Left lung (tissue), 10 donors: ENCODE measurements around the gene PF4V1. TPM values are rescaled to one million over a fixed set of nuclear protein-coding genes. Genes with fewer than 3 reads are reported as not detected.

ENCODE experiments used
- ATAC-seq: fragments of 200-7000 bp; cut with Tn5 transposase; one replicate; pipeline ENCODE4 v1.9.1; 2020; ENCODE audit warnings: moderate library complexity
- DNase-seq, 4 donors: peaks; one replicate each; pipeline ENCODE4 v3.0.0-alpha.2; 2013 to 2020
- H3K27ac ChIP-seq, 2 donors: fragments of 200-600 bp; sonication (generic) in 1 of 2; one replicate each; pipeline versions ENCODE4 v1.5.0 to v1.8.0; 2020 to 2021
- H3K27me3 ChIP-seq, 2 donors: fragments of 200-600 bp; sonication (generic) in 1 of 2; one replicate each; pipeline versions ENCODE4 v1.5.0 to v1.8.0; 2020 to 2021
- H3K36me3 ChIP-seq, 2 donors: fragments of 200-600 bp; sonication (generic) in 1 of 2; one replicate each; pipeline versions ENCODE4 v1.5.0 to v1.8.0; 2020 to 2021
- H3K4me1 ChIP-seq, 2 donors: fragments of 200-600 bp; one replicate each; pipeline ENCODE4 v1.8.0; 2021
- H3K4me3 ChIP-seq, 2 donors: fragments of 200-600 bp; sonication (generic) in 1 of 2; one replicate each; pipeline versions ENCODE4 v1.5.0 to v1.8.0; 2020 to 2021; ENCODE audit warnings: mild to moderate bottlenecking in 1 of 2
- H3K9me3 ChIP-seq, 2 donors: fragments of 200-600 bp; sonication (generic) in 1 of 2; one replicate each; pipeline versions ENCODE4 v1.5.0 to v1.8.0; 2020 to 2021
- CTCF ChIP-seq, 2 donors: fragments of 200-600 bp; sonication (generic) in 1 of 2; IDR thresholded peaks; one replicate each; pipeline versions ENCODE4 v1.5.0 to v1.8.0; 2021; ENCODE audit warnings: antibody characterized with exemption in 2 of 2
- intact Hi-C, 2 donors: fragments of 100-400 bp; cut with DNase I; formaldehyde crosslinking; loops; one replicate each; pipeline versions ENCODE4 v1.11.2 to v1.14.2; 2022
- polyA plus RNA-seq, 6 donors: library from polyadenylated mRNA; unstranded; fragments of 120-200 nt; gene quantifications; one replicate each; pipeline ENCODE4 v1.2.1, GENCODE V29; 2013; ENCODE audit not compliant: insufficient read length in 6 of 6
- total RNA-seq, 2 donors: library from RNA; stranded (reverse); fragmentation: NEBNext Ultra II Directional; extraction: Animal tissue kit (Norgen Biotek cat#: 25700); gene quantifications; one replicate each; pipeline ENCODE4 v1.2.1, GENCODE V29; 2021
- donor health status: DM: no; HTN: yes; CAD: no.
- donor health status: DM: no; HTN: no; CAD: no.

Gene PF4V1
- total and polyA plus RNA-seq, 8 donors, result 0.53 to 1.0 (median 0.90) TPM; not detected in 5

GRCh38 chr4:73871511-73872310 is 18.6 kb downstream of the PF4V1 start:
- no peak for DNase-seq
- H3K4me3 ChIP-seq, result peak overlapping the region in 1 of 2 donors; percentile 57
- no peak for ATAC-seq
- no peaks in the 10 kb centered on the region for H3K27me3 ChIP-seq
- H3K27ac ChIP-seq, result peak overlapping the region in 1 of 2 donors; percentile 94
- TF ChIP-seq CTCF (IDR thresholded peaks at IDR 0.05), result no peak
- intact Hi-C loops, result no loop called here
- no peaks in the 10 kb centered on the region for H3K36me3 ChIP-seq
- H3K4me1 ChIP-seq, result peaks cover 0 to 75% of the 10 kb centered on the region in 2 donors
- H3K9me3 ChIP-seq, result no peaks in the 10 kb centered on the region

GRCh38 chr4:73872316-73873108 is 19.4 kb downstream of the PF4V1 start:
- H3K36me3 ChIP-seq, result no peaks in the 10 kb centered on the region
- no peaks in the 10 kb centered on the region for H3K27me3 ChIP-seq
- no peak for TF ChIP-seq CTCF (IDR thresholded peaks at IDR 0.05)
- intact Hi-C loops, result no loop called here
- ATAC-seq (no peak), DNase-seq (no peak)
- no peak overlapping the region for H3K4me3 ChIP-seq
- peaks cover 0 to 75% of the 10 kb centered on the region in 2 donors for H3K4me1 ChIP-seq
- H3K9me3 ChIP-seq, result no peaks in the 10 kb centered on the region
- peak overlapping the region in 1 of 2 donors; percentile 94 for H3K27ac ChIP-seq

GRCh38 chr4:73874386-73874785 is 21.3 kb downstream of the PF4V1 start:
- Histone ChIP-seq H3K27ac (peak overlapping the region in 1 of 2 donors; percentile 94), H3K4me3 (no peak overlapping the region), H3K36me3 (no peaks in the 10 kb centered on the region), H3K4me1 (peaks cover 0 to 63% of the 10 kb centered on the region in 2 donors), H3K9me3 (no peaks in the 10 kb centered on the region), H3K27me3 (no peaks in the 10 kb centered on the region)
- DNase-seq (no peak), ATAC-seq (no peak)
- intact Hi-C loops, result no loop called here
- no peak for TF ChIP-seq CTCF (IDR thresholded peaks at IDR 0.05)

GRCh38 chr4:73875401-73875800 is 22.3 kb downstream of the PF4V1 start:
- DNase-seq, result no peak
- no peak for TF ChIP-seq CTCF (IDR thresholded peaks at IDR 0.05)
- intact Hi-C loops, result no loop called here
- ATAC-seq, result no peak
- peak overlapping the region in 1 of 2 donors; percentile 94 for H3K27ac ChIP-seq
- no peaks in the 10 kb centered on the region for H3K27me3 ChIP-seq
- no peaks in the 10 kb centered on the region for H3K36me3 ChIP-seq
- no peaks in the 10 kb centered on the region for H3K9me3 ChIP-seq
- no peak overlapping the region for H3K4me3 ChIP-seq
- H3K4me1 ChIP-seq, result peaks cover 0 to 52% of the 10 kb centered on the region in 2 donors

GRCh38 chr4:73883306-73883705 is 30.2 kb downstream of the PF4V1 start:
- no peak for ATAC-seq
- Histone ChIP-seq H3K27ac (no peak overlapping the region), H3K36me3 (no peaks in the 10 kb centered on the region), H3K4me1 (no peaks in the 10 kb centered on the region), H3K4me3 (no peak overlapping the region), H3K27me3 (no peaks in the 10 kb centered on the region), H3K9me3 (no peaks in the 10 kb centered on the region)
- TF ChIP-seq CTCF (IDR thresholded peaks at IDR 0.05), result no peak
- intact Hi-C loops, result no loop called here
- no peak for DNase-seq
